GM19025 (cell line): ENCODE data around the gene HECTD2.
"Not testable (repeated sequence)": the region's sequence is repeated elsewhere in the genome, so short reads cannot be mapped to it uniquely, and the experiment has no call there.

Experiments
- ATAC-seq: cut with Tn5 transposase; IDR thresholded peaks from one replicate; pipeline ENCODE4 v1.9.1; 2021; ENCODE audit warnings: mild to moderate bottlenecking, low read depth, moderate library complexity; ENCODE audit not compliant: unreplicated experiment

HECTD2 gene, protein sequence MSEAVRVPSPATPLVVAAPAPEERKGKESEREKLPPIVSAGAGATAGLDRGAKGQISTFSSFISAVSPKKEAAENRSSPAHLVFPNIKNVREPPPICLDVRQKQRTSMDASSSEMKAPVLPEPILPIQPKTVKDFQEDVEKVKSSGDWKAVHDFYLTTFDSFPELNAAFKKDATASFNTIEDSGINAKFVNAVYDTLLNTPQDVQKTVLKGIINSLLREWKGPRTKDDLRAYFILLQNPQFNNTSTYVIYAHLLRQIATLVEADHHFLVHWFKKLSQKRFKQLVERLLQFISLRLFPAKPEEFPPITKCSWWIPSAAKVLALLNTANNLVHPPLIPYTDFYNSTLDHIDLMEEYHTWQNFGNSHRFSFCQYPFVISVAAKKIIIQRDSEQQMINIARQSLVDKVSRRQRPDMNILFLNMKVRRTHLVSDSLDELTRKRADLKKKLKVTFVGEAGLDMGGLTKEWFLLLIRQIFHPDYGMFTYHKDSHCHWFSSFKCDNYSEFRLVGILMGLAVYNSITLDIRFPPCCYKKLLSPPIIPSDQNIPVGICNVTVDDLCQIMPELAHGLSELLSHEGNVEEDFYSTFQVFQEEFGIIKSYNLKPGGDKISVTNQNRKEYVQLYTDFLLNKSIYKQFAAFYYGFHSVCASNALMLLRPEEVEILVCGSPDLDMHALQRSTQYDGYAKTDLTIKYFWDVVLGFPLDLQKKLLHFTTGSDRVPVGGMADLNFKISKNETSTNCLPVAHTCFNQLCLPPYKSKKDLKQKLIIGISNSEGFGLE

GRCh38 chr10:91409869-91410637 is at the start of gene HECTD2:
Gene HECTD2, plus strand, starts transcription at chr10:91410344. Its CDS starts 95 bp downstream, at chr10:91410439.
- ATAC-seq: peak; percentile 89

DNA sequence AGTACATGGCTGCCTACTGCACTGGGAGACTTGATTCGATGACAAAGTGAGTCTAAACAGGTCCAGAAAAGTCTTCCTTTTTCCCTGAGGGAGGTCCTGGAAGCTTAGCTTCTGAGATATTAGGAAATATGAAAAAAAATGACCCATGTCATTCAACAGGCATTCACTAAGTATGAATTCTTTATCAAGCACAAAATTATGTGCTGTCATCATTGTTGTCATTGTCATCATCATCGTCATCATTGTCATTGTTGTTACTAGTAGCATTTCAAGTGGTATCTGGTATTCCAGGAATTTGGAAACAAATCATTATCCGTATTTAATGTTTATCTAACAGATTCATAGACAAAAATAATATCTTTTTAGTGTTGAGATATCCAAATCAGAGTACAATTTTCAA is 49.7 kb upstream of the HECTD2 start:
- ATAC-seq: no peak

GRCh38 chr10:91365519-91365918 is 44.6 kb upstream of the HECTD2 start:
- ATAC-seq: not testable (repeated sequence)

GRCh38 chr10:91366704-91367103 is 43.4 kb upstream of the HECTD2 start:
- no peak for ATAC-seq

DNA sequence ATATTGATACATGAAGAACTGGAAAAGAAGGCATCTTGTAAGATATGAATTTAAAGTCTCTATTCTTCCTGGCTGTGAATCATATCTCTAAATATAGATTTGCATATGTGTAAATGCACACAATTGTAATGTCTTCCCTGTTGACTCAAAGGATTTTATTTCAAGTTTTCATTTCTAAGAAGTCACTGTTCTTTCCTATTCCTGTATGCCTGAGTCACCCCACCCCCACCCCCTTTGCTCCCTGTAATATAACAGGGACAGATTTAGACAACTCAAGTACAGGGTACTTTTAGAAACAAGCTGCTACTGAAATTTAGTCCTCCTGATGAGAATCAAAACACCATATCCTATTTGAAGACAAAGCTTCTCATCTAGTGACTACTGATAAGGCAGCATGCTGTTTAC is 43.0 kb upstream of the HECTD2 start:
- no peak for ATAC-seq

DNA sequence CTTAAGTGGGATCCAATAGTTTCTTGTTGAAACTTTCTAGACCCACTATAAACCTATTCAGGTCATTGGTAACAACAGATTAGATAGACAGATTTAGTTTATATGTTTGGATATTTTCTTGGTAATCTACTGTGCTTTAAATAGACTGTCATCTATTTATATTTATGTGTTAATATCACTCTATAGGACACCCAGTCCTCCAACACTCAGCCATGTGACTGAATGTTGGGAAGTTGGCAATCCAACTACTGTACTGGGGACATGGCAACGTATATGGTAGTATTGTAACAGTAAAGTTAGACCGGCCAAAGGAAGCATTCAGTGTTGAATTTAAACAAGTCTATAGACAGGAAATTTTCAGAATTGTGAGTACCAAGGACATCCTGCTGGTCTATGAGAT is 42.6 kb upstream of the HECTD2 start:
- no peak for ATAC-seq

- not testable (repeated sequence) for ATAC-seq
These were observed 40.1 kb upstream of the HECTD2 start for GRCh38 chr10:91369978-91370589.

DNA sequence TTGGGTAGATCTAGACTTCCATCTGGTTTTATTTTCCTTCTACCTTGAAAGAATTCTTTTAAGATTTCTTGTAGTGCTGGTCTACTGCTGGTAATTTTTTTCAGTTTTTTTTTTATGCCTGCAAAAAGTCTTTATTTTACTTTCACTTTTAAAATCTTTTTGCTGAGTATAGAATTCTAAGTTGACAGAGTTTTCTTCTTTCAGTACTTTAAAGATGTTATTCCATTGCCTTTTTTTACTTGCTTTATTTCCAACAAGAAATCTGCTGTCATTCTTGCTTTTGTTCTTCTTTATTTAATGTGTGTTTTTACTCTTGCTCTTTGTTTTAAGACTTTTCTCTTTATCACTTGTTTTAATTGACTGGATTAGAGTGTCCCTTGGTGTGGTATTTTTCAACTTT is 36.1 kb upstream of the HECTD2 start:
- ATAC-seq: no peak

DNA sequence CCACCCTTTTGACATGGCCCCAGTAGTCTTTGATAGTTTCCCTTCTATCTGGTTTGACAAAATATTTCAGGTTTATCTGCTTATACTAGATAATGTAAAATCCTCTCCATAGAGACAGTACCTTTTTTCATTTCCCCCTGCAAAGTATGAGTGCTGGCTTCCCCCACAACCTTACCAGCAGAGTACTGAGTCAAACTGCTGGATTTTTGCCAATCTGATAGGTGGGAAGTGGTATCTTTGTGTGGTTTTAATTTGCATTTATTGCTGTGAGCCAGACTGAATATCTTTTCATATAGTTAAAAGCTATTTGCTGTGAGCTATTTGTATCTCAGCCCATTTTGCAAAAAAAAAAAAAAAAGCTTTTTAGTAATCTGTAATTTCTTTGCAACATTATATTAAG is 32.1 kb upstream of the HECTD2 start:
- ATAC-seq: no peak

GRCh38 chr10:91380873-91381256 is 29.3 kb upstream of the HECTD2 start:
- ATAC-seq: no peak

DNA sequence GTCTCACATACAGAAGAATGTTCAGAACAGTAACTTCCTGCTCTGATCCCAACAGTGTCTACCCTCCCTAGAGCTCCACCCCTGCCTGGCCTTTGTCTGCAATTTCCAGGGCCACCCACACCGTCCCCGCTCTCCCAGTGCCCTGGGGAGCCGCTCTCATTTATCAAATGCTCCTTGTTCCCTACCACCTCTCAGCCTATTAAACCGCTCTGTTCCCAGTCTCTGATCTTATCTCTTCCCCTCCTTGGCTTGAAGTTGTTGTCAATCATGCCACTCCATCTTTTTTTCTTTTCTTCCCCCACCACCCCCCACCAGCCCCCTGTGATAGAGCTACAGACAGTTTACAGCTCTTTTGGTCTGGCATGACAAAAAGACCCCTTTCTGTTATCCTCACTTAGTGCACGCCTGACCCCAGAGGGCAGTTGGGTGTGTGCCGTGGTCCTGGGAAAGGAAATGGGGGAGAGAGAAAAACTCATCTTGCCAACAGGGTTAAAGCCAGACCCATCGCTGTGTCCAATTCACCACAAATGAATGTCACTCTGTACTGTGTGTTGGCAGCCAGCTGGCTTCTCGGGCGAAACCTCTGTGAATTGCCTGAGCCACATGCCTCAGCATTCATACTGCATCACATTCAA is 28.8 kb upstream of the HECTD2 start:
- ATAC-seq: no peak

- ATAC-seq: no peak
These were observed 24.6 kb upstream of the HECTD2 start for GRCh38 chr10:91385306-91386085.

- ATAC-seq: peak; percentile 91
These were observed 20.3 kb upstream of the HECTD2 start for GRCh38 chr10:91389636-91390512.

GRCh38 chr10:91390513-91390825 is 19.7 kb upstream of the HECTD2 start:
- not testable (repeated sequence) for ATAC-seq

DNA sequence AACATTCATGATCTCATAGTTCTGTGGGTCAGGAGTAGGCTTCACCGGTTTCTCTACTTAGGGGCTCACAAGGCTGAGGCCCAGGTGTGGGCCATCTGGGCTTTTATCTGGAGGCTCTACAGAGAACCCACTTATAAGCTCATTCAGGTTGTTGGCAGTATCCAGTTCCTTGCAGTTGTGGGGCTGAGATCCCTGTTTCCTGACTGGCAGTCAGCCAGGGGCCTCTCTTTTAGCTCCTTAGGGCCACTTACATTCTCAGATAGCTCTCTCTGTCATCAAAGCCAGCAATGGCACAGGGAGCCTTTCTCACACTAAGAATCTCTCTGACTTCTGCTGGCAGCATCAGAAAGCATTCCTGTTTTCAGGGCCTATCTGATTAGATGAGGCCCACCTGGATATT is 18.2 kb upstream of the HECTD2 start:
- ATAC-seq: no peak

DNA sequence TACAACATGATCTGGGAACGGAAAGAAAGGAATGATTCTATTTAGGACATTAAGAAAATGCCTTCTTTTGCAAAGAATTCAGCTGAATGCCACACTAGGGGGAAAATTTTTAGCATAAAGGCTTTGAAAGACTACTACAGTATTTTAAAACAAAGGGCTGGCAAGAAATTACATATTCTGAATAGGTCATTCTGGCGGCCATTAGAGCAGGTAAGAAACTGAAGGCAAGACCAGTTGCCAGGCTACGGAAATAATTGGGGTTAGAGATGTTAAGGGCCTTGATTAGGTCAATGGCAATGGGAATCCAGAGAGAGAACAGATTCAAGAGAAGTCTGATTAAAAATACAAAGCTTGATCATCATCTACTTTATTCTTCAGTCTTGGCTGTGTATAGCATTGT is 3.8 kb upstream of the HECTD2 start:
- ATAC-seq: no peak

DNA sequence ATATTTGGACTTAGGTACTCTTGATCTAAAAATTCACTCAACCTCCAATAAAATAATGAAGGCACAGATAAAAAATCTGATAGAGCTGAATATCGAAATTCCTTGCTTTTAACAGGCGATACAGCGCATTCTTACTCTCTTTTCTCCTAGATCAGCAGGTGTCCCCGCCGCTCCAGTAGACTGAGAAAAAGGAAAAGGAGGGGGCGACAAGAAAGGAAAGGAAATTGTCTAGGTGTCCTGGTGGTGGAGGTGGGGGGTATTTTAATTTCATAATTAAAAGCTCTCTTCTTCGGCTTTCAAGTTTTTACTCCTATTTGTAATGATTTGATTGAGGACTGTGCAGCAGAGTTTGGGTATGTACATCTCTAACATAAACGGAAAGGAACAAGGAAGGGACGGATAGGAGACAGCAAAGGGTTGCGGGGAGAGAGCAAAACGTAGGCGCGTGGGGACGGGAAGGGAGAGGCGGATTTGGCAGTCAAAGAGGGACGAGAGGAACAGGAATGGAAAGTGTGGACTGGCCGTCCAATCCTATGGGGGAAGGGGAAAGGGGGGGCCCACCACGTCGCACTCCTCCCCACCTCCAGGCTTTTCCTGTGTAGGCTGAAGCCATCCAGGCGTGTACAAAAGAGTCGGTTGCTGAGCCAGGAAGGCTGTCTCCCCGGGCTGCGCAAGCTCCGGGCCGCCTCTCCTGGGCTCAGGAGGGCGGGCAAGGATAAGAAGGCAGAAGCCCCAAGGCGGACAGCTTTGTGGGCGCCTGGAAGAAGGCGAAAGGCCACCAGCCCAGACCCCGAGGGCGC is 875 bp upstream of the HECTD2 start:
- ATAC-seq: peak; percentile 27
